ENCODE data around the gene SGMS1. TPM values are rescaled to one million over a fixed set of nuclear protein-coding genes. Genes with fewer than 3 reads are reported as not detected.
A peak's percentile ranks its signal among the peaks of the same experiment; 100 is the strongest.
"Not testable (repeated sequence)": the region's sequence is repeated elsewhere in the genome, so short reads cannot be mapped to it uniquely, and the experiment has no call there.

The SGMS1 gene
- total RNA-seq, 1 donor from 2014 or later: 54.7 TPM

DNA sequence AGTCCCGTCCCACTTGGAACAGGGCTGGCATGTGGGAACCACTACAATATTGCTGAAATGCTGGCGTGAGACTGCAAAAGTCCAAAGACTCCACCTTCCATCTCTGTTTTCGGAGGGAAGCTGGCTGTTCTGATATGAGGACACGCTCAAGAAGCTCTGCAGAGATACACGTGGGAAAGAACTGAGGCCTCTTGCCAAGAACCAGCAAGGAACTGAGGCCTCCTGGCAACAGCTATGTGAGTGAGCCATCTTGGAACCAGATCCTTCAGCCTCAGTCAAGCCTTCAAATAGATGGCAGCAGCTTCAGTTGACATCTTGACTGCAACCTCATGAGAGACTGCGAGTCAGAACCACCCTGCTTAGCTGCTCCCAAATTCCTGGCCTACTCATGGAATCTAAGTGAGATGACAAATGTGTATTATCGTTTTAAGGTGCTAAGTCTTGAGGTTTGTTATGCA, 30.8 kb downstream of the SGMS1 start:
- intact Hi-C loops (cut with DNase I): no loop called here
- DNase-seq (ENCODE audit: low spot score) (no peak), ATAC-seq (no peak)

DNA sequence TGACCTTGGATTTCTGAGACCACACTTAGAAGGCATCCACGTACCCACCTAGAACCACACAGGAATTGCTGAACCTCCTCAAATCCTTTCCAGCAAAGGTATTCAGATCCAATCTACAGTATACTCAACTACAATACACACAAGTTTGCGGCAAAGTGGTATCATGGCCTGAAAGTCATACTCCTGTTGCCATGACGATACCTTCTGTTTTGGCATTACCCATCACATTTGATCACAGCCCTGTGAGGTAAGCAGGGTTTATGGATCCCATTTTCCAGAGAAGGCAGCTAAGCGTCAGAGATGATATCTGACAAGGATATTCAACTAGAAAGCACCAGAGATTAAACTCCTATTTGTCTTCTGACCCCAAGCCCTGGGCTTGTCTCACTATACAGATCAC, 32.8 kb downstream of the SGMS1 start:
- DNase-seq (ENCODE audit: low spot score) (no peak), ATAC-seq (no peak)
- intact Hi-C loops (cut with DNase I): no loop called here

DNA sequence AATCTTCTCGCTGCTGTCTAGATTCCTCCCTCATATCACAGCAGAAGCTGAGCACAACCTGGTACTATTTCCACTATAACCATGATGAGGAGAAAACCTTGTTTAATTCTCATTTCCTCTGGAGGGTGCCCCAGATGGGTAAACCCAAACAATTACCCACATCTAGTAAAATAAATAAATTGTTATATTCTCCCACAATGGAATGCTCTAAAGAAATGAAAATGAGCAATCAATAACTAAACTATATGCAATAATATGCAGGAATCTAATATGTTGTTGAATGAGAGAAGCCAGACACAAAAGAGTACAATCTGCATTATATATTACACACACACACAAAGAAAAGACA, 37.0 kb downstream of the SGMS1 start:
- ATAC-seq (no peak), DNase-seq (ENCODE audit: low spot score) (no peak)
- intact Hi-C loops (cut with DNase I): no loop called here

DNA sequence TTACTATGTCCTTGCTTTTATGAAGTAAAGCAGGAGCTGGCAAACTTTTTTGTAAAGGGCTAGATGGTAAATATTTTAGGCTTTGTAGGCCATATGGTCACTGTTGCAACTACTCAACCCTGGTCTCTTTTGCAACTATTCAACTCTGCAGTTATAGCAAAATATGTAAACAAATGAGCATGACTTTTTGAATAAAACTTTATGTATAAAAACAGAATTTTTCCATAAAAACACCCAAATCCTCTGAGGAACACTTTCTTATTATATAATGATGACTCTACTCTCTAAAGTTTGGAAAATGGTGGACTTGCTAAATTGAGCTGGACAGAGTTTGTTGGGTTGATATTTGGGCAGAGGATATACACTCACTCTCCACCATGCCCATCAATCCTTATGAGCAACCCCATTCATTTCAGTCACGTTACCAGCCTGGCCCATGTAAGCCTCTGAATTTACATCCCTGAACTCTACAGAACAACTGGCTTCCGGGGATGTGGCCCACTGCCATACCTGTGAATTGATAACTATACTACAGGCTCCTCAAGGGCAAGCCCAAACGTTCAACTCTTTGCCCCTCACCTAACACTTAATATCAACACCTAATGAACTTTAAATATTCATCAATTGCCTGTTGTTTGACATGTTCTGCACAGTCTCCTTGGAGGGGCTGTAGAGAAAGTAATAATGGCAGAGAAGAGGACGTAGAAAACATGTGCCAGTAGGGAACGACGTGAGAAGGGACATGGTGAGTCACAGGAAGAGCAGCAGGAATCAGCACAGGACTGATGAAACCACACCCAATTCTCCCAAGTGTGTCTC, 37.6 kb downstream of the SGMS1 start:
- ATAC-seq (no peak), DNase-seq (ENCODE audit: low spot score) (no peak)
- intact Hi-C loops (cut with DNase I): no loop called here

DNA sequence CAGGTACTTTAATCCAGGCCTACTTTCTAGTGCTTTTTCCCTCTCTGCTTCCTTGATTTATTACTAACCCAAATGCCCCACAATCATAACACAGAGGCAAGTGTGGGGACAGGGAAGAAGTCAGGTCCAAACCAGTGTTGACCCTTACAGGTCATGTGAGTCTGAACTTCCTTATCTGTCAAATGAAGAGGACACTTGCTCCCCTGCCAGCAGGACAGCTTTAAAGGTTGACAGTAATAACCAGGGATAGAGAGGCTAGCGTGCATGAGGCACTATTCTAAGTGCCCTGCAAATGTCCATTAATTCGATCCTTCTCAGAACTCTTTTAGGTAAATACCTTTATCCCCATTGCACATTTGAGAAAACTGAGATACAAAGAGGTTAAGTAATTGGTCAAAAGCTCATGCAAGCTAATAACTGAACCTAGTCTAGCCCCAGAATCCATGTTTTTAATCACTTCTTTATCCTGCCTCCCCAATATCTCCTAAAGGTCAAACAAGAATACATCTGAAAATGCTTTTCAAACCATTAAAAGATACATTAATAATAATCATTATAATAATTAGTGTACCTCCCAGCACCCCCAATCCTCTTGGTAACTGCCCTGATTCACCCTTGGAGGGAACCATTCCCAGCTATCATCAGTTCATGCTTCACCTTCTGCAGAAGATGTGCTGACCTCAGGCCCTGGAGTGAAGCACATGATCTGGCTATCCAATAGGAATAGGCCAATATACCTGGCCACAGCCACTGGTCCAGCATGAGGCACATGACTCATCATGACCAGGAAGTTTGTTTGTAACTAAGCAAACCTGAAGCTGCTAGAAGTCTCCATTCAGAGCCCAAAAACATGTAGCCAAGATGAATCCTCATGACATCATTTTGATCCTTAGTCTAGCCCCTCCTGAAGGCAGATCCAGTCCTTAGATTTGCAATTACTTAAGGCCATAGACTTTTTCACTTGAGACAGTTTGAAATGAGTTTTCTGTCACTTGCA, 40.7 kb downstream of the SGMS1 start:
- intact Hi-C loops (cut with DNase I): no loop called here
- DNase-seq (ENCODE audit: low spot score) (no peak), ATAC-seq (no peak)

DNA sequence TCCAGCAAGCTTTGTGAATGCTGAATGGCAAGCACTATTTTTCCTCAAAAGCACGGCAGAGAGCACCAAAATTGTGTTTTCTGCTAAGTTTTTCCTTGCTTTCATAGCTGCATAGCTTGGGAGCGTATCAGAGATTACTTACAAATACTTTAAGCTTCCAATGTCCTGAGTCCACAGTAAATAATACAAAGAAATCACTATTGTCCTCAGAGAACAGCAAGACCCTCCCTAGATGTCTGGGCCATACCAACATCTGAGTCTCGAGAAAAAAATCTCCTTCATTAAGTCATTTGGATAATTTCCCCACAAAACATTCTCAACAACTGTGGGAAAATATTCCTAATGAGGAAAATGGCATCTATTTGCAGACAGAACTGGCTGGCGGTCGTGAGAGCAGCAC, 41.7 kb downstream of the SGMS1 start:
- DNase-seq (ENCODE audit: low spot score) (no peak), ATAC-seq (no peak)
- intact Hi-C loops (cut with DNase I): no loop called here

DNA sequence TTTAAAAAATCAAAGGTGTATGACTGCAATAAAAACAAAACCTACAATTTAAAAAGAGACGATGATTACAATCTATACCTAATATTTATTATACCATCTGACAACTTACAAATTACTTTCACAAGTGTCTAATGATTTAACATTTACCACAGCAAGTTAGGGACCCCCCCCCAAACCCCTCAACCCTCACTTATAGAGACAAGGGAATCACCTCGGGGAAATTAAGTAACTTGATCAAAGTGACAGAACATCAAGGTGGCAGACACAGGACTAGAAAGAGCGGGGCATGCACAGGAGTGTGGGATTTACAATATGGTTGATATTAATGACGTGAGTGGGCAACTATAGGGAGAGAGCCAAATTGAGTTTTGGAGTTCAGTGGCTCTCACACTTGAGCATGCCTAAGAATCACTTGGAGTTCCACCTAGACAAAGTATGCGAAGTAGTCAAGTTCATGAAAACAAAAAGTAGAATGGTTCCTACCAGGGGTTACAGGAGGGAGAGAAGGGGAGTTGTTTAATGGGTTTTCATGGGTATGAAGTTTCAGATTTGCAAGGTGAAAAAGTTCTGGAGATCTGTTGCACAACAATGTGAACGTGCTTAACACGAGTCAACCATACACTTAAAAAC, 43.4 kb downstream of the SGMS1 start:
- no peak for DNase-seq (ENCODE audit: low spot score)
- ATAC-seq: no peak
- intact Hi-C loops (cut with DNase I): no loop called here

DNA sequence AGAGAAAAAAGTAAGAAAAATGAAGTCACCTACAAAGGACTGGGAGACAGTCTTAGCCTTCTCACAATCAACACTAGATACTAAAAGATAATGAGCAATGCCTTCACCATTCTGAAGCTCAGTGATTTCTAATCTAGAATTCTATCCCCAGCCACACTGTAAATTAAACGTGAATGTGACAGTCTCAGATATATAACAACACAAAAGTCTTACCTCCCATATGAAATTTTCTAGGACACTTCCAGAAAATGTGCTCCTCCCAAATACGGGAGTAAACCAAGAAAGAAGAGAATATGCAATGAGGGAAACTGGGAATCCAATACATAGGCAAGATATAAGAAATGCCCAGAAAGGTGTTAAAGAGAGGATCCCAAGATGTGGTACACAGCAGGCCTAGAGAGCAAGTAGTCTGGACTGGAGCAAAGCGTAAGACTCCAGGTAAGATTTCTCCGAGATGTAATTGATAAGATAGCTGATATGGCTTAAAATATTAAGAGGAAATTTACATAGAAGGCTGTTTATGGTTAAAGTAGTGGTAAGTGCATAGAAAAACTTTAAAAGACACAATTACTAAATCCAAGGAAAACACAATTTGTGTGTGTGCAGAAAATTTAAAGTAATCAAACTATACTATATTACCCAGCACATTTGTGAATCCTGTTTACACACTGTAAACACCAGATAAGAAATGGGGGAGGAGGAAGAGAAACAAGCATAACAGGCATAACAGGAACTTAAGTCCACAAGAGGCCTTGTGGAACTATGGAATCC, 44.1 kb downstream of the SGMS1 start:
- ATAC-seq: no peak
- no peak for DNase-seq (ENCODE audit: low spot score)
- intact Hi-C loops (cut with DNase I): no loop called here

DNA sequence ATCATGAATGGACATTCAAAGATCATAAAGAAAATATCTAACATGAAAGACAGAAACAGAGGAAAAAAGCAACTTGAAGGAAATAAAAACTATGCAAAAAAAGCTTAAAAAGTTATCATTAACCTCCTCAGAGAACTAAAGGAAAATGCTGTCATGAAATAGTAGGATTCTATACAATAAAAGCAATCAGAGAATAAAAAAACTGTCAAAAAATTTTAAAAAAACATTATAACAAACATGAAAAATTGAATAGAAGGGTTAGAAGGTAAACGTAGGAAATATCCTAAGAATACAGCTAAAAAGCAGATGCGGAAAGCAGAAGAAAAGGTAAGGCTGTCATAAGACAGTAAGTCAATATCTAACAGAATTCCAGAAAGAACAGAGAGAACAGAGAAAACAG, 44.8 kb downstream of the SGMS1 start:
- DNase-seq (ENCODE audit: low spot score): no peak
- intact Hi-C loops (cut with DNase I): no loop called here
- no peak for ATAC-seq

DNA sequence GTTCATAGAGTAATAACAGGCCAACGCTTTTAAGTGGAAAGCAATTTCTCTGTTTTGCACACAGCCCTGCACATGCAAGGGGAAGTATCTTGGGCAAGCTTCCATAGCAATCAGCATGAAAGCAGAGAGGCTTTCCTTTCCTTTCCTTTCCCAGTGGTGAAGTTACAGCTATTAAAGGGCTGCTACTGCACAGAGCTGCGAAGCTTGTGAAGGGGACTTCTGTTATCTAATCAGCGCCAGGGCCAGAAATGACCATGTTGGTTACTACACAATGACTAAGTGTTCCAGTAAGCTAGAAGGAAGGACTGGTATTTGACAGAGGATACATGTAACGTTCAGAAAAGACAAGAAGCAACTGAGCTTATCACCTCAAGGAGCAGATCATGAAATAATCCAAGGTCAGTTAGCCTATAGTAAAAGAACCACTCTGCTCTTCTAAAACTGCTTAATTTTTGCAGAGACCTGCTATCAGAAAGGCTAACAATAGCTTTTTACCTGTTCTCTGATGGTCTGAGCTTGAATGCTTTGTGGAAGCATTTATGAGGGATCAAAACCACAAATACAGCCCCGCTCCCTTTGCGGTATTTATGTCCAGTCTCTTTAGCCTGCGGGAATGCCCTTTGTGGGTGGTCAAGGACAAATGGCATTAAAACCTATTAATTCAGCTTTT, 45.9 kb downstream of the SGMS1 start:
- peak; percentile 92 for ATAC-seq

DNA sequence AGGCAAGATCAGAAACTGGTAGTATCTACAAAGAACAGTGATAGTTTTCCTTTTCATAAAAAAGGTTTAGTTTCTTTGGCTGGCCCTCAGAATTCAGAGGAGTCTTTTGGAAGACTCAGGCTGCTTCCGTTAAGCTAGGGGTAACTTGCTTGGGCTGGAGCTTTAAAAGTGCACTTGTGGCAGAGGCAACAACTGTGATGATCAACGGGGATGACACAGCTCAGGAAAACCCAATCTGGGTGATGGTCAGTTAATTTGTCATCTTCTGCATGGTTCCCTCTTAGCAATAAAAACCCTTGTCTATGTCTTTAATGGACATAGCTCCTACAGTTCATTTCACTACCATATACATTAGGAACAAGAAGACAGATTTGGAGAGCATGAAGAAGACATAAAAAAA, 46.7 kb downstream of the SGMS1 start:
- ATAC-seq: no peak
- no peak for DNase-seq (ENCODE audit: low spot score)
- intact Hi-C loops (cut with DNase I): no loop called here

More for the DNA sequence above, 45.9 kb downstream of the SGMS1 start:
- intact Hi-C loops (cut with DNase I): no loop called here
- DNase-seq (ENCODE audit: low spot score): no peak

DNA sequence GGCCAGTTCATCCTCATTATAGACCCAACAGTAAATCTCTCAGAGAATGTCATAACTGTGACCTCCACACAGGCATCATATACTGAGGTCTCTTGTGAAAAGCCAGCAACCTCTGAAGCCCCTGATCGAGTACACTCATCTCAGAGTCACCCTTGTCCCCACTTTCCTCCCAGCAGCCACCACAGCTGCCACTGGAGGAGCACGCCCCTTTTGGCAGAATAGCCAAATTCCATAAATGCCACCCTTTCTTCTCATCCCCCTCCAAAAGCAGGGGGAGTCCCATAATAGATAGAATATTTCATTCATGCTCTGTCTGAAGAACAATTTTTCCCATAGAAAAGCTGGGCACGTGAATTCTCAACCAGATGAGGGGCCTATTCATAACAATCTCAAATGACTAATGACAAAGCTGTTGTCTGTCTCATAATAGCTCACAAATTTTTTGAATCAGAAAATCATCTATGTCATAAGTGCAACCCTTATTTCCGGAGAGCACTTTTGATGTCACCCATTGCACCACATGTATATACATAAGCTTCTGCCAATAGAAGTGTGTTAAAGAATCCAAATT, 47.4 kb downstream of the SGMS1 start:
- ATAC-seq (peak; percentile 66), DNase-seq (ENCODE audit: low spot score) (no peak)
- intact Hi-C loops (cut with DNase I): no loop called here

DNA sequence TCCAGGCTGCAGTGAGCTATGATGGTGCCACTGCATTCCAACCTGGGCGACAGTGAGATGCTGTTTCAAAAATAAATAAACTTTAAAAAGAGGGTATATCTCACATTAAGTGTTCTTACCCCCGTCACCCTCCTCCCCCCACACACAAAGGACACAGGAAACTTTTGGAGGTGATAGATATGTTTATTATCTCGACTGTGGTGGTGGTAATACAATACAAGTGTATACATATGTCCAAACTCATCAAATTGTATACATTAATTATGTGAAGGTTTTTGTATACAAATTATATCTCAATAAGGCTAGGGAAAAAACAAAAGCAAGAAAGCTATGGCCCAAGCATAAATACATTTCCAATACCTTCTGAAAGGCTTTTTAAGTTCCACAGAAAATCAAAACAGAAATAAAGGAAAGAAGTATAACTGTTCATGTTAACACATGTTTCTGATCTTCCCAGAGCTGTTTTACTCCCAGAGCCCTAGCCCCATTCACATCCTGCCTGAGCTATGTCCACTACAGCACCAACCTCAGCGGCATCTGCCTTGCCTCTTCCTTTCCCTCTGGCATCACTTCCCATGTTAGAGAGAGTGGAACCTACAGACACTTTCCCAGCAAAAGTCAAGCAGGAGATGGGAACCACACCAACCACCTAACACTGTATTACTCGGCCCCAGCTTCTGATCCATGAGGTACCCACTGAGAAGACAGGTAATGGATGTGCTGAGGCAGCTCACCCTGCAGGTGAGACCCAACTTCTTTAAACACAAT, 48.1 kb downstream of the SGMS1 start:
- peak; percentile 13 for ATAC-seq
- intact Hi-C loops (cut with DNase I): no loop called here

DNA sequence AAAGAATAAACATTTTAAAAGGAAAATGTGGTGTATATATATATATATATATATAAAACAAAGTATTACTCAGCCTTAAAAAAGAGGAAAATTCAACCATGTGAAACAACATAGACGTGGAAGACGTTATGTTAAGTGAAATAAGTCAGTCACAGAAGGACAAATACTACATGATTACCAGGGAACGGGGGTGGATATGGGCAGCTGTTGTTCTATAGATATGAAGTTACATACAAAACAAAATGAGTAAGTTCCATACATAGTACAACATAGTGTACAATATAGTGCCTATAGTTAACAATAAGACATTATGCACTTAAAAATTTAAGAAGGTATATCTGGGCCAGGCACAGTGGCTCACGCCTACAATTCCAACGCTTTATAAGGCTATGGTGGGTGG, 48.8 kb downstream of the SGMS1 start:
- DNase-seq (ENCODE audit: low spot score): no peak
- intact Hi-C loops (cut with DNase I): no loop called here
- no peak for ATAC-seq

More for the DNA sequence above, 48.1 kb downstream of the SGMS1 start:
- no peak for DNase-seq (ENCODE audit: low spot score)

DNA sequence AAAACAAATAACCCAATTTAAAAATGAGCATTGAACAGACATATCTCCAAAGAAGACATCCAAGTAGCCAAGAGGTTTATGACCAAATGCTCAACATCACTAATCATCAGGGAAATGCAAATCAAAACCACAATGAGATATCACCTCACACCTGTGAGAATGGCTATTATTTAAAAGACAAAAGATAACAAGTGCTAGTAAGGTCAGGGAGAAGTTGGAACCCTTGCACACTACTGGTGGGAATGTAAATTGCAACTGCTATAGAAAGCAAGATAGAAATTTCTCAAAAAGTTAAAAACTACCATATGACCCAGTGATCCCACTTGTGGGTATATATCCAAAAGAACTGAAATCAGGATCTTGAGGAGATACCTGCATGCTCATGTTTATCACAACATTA, 49.5 kb downstream of the SGMS1 start:
- ATAC-seq: no peak
- DNase-seq (ENCODE audit: low spot score): no peak
- intact Hi-C loops (cut with DNase I): no loop called here

DNA sequence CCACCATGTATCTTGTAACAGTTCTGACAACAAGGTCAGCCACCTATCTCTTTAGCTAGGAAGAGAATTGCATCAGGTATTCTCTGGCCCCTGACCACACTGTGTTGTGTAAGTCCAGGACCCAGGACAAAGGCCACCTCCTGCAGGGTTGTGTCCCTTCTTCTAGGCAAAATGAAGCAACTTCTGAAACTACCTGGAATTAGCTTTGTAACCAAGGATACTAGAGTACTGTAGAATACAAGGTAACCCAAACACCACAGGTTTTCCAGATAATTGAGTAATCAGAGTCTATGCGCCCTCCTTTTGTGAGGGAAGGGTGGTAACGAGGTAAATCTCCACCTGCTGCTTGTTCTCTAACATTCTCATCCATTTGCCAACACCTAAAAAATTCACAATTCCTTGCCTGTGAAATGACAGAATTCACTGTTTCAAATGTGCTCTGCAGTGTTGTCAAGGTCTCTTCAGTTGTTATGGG, 51.7 kb downstream of the SGMS1 start:
- intact Hi-C loops (cut with DNase I): no loop called here
- no peak for DNase-seq (ENCODE audit: low spot score)
- no peak for ATAC-seq

DNA sequence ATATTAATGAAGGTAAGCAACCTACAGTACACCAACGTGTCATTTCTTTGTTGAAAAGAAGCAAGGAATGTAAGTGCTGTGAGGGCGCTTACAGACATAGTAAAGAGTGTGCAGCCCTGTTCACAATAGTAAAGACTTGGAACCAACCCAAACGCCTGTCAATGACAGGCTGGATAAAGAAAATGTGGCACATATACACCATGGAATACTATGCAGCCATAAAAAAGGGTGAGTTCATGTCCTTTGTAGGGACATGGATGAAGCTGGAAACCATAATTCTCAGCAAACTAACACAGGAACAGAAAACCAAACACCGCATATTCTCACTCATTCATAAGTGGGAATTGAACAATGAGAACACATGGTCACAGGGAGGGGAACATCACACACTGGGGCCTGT, 55.0 kb downstream of the SGMS1 start:
- intact Hi-C loops (cut with DNase I); DNase-seq (ENCODE audit: low spot score); ATAC-seq: not testable (repeated sequence)

Measured in sciatic nerve (tissue), 2 donors.